DMS 273 treated with DMSO at 0.1 percent for 48 hours (cell line): ENCODE measurements around the gene PEAK3.

Experiments used
- DNase-seq: peaks from one replicate; lab custom pipeline; 2025; lab: John Stamatoyannopoulos, UW

Gene PEAK3

DNA sequence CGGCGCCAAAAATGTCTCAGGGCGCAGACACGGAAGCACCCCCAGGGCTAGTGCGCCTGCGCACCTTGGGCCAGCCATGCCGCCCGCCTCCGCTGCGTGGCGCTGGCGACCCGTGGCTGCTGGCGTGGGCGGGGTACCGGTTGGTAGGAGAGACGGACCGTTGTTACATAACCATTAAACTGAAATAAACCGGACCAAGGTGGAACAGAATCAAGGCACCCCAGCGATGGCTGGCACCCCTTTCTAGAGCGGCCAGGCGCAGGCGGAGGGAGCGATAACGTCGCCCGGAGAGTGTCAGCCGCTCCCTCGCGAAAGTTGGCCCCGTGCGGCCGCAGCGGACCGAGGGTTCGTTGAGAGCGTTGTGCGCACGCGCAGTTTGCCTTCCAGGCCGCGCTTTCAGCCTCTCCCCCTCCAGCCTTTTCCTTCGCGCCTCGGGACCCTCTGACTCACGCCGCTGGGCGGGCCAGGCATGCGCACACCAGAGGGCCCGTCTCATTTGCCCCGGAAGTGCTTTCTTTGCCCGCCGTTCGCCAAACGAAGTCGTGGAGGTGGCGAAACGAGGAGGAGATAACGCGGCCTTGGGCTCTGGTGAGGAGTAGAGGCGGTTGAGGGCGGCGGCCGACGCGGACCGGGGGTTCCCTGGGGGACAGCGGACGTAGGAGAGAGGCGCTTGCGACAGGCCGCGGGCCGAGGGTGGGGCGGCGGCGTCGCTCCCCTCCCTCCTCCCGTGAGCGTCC lies 45.5 kb downstream of the PEAK3 start, which contains the start of the genes PLEKHJ1 and SF3A2:
Gene PLEKHJ1 (minus strand): TSS at position 16 of the 737 bp plus-strand sequence. CDS start 81 bp downstream, outside the sequence.
Gene SF3A2 (plus strand): TSS at position 511 of the 737 bp plus-strand sequence. CDS start 6,595 bp downstream, outside the sequence.
- DNase-seq: peak; percentile 96

DNA sequence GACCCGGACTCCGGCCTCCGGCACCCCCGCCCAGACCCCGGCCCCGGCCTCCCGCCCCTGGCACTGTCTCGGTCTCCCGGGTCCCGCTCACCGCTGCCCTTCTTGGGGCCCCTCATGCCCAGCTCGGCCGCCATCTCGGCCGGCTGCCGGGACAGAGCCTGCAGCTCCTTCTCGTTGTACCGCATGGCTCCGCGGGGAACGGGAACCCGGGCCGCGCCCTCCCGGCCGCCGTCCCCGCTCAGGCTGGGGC lies 46.0 kb downstream of the PEAK3 start:
- DNase-seq: no peak

DNA sequence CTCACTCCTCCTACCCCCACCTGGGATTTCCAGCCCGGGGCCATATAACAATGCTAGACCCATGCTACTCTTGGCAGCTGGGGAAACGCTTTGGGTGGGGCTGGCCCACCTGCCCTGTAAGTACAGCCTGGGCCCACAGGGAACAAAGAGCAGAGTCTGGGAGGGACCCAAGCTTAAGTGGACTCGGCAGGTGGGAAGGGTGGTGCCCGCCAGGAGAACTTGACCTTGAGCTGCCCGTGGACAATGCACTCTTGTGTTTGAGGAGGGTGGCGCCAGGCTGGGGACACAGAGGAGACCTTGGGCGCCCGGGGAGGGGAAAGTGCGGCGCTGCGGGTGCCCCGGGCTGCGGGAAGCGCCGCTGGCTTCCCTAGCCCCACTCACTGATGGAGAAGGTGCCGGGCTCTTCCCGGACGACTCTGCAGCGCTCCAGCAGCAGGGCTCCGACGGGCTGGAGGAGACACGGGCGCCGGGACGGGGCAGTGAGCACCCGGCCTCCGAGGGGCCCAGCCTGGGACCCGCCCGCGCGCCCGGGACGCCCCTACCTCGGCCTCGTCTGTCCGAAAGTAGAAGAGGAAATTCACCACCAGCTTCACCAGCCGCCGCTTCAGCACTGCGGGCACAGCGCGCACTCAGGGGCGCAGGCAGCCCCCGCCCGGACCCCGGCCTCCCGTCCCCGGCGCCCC lies 46.5 kb downstream of the PEAK3 start:
- DNase-seq: no peak

DNA sequence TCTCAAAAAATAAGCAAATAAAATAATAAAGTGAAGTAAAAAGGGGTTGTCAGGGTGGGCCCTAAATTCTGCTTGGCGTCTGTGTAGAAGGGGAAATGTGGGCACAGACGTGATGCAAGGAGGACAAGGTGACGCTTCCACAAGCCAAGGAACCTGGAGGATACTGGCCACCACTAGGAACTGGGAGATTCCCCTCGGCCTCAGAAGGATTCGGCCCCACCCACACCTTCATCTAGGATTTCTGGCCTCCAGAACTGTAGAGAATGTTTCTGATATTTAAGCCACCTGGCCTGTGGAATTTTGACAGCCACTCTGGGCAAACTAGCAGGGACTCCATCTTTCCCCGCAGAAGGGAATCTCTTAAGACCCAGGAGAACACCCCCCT lies 47.0 kb downstream of the PEAK3 start:
- no peak for DNase-seq

DNA sequence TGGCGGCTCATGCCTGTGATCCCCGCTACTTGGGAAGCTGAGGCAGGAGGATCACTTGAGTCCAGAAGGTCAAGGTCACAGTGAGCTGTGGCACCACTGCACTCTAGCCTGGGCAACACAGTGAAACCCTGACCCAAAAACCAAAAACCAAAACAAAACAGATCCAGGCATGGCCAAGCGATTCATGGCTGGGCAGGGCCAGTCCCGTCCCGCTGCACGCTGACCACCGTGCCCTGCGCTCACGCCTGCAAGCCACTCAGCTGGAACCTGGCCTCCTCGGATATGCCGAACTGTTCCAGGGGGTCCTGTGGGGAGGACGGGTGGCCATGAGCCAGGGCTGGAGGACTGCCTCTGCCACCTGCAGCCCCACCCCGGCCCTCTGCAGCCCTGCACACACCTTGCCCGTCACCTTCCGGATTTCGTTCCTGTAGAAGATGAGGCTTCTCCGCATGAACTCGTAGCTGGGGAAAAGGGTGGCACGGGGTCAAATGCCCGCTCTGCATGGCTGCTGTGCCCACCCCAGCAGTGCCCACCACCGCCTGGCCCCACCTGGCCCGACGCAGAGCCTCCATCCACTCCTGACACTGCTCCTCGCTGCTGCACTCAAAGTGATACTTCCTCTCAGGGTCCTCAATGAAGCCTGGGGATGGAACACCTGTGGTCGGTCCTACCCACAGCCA lies 48.2 kb downstream of the PEAK3 start:
- no peak for DNase-seq

DNA sequence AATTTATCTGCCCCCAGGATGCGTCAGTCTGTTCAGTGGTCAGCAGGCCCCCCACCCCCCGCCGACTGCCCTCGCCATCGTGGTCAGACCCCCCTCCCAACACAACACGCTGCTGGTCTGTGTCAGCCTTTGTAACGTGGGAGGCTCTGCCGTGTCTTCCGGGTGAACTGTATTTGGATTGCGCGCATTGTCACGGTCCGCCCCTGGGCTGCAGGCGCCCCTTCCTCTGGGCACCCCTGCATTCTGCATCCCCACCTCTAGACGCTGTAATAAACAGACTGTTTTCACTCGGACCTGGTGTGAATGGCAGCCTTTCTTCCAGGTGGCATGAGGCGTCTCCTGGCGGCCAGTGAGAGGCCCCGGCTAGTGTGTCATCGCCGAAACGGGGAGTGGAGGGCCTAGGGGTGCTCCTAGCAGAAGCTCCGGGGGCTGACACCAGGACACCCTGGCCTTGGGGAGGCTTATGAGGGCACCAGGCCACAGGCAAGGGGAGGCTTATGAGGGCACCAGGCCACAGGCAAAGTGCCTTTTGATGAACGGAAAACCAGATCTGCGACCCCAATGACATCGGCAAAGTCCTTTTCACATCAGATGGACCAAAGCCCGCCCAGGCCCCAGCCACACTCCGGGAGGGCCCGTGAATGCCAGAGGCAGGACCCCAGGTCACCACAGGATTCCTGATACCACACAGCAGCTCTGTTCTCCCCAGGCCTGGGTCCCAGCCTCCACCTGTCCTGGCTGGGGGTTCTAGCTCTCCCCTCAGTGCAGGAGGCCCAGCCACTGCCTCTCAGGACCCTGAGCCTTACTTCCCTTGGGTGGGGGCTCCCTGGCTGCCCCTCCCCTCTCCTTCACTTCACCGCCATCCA lies 49.5 kb downstream of the PEAK3 start:
- no peak for DNase-seq

DNA sequence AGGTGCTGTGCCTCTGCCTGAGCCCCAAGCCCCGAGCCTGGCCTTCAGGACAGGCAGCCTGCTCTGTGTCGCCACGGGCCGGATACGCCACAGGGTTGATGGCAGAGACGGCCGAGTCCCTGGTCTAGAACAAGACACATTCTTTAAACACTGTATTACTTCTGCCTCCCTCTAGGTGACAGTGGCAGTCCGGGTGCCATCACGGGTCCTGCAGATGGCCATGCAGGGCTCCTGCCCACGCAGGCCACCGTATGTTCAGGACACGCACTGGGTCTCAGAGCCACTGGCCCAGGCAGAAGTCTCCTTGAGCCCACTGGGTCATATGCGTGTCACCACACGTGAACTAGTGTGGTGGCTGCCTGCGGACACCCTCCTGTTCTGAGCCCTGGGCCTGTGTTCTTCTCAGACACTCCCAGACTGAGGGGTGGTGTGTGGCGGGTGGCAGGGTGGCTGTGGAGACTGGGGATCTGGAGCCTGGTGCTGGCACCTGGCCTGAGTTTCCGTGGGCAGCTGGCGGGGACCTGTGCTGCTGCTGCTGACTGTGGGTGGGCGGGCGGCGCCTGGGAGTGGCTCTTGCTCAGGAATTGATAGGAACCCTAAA lies 50.3 kb downstream of the PEAK3 start:
- DNase-seq: no peak

DNA sequence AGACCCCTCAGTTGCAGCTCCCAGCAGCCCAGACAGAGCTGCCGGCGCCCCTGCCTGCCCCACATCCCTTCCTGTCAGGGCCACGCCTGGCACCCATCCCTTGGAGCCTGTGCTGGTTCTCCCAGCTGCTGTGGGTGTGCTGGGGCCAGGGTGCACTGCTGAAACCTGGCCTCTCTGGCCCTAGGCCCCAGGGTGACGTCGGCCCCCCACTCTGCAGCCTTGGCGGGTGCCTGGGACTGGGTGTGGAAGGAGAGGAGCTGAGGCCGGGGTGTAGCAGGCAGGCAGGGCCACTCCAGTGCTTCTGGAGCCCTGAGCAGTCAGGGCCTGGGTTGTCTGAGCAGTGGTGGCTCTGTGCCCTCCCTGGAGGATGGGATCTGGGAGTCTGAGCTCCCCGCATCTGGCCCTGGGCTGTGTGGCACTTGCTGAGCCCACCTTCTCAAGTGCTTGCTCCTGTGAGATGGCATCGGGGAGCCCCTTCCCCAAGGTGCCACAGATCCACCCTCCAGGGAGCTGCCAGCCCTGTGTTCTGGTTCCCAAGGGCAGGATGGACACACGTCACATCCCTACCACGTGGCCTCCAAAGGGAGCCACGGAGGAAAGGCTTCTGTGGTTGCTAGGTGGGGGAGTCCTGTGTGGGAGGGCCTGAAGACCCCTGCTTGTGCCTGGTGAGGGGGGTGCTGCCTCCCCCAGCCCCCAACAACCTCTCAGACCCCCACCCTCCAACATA lies 51.0 kb downstream of the PEAK3 start:
- no peak for DNase-seq

DNA sequence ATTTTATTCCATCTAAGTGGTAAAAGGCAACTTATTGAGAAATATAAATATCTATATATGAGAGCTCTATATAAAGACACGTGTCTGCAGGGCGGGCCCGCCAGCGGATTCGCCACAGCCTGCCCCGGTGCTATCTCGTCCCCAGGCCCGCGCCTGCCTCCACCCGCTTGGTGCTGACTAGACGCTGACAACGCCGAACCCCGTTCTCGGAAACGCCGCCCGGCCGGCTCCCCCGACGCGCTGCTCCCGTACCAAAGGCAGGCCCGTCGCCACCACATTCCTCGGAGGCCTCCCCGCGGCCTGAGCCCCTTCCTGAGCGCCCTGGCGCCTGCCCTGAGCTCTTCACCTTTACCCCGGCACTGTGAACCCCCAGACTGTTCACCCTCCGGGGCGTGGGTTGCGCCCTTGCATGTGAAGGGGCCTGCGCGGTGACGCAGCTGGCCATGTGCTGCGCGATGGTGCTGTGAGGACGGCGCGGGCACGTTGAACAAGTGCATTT lies 51.9 kb downstream of the PEAK3 start:
- DNase-seq: no peak

DNA sequence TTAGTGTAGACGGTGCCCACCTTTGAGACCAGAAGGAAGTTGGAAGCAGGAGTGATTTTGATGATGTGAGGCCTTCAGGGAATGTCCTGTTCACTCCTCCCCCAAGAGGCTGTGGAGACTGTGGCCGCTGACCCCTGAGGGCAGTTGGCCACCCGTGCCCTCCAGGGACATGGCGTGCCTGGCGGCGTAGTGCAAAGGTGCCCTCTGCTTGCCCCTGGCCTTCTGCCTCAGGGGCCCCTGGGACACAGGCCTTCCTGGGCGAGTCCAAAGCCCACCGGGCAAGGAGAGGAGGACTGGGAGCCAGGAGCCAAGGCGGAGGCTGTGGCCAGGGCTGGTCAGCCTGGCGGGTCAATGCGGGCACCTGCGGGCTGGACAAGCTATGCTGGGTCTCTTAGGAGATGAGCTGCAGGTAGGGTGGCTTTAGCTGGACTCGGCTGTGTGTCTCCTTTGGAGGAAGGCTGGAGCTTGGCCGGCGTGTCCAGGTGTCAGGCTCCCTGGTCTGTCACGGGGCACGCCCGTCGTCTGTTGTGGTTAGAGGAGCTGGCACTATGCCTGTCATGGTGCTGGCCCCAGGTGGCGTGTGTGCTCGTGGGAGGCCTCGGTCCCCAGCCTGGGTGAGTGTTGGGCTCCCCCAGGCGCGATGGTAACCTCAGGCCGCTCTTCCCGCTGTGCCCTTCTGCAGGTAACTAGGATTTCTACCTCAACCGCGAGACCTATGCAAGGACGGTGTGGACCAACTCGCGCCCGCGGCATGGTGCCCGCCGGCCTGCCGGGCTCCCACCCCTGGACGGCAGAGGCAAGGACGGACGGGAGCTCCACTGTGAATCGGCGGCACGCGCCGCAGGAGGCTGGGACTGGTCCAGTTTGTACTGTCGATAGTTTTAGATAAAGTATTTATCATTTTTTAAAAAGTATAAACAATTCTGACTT lies 52.6 kb downstream of the PEAK3 start:
- DNase-seq: no peak

DNA sequence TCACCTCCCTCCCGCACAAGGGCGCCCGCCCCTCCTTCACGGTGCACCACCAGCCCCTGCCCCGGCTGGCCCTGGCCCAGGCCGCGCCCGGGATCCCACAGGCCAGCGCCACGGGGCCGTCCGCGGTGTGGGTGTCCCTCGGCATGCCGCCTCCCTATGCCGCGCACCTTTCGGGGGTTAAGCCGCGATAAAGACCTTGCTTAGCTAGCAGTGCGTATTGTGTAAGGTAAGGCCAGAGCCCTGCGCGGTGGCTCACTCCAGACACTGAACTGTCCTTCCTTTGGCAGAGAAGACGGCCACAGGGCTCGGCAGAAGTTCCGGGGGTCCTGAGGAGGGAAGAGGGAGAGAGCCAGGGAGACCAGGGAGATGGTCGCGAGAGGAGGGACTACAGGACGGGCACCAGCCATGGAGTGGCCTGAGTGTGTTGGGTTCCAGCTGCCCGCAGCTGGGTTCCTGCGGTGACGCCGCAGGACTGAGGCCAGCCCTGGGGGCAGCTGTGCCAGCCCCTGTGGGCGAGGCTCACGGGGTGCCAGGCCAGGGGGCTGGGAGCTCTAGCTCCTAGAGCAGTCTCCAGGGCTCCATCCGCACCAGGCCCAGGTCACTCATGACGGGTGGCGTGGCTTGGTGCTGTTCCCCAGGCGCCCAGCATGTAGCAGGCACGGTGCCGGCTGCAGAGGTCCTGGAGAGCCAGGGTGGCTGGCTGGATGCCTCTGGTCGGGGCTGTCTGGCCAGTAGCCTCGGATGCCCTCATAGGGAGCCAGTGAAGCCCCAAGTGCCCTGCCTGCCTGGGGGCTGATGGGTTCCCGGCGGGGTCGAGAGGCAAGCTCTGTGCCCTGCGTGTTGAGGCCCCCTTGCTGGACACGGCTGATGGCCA lies 53.6 kb downstream of the PEAK3 start:
- no peak for DNase-seq

DNA sequence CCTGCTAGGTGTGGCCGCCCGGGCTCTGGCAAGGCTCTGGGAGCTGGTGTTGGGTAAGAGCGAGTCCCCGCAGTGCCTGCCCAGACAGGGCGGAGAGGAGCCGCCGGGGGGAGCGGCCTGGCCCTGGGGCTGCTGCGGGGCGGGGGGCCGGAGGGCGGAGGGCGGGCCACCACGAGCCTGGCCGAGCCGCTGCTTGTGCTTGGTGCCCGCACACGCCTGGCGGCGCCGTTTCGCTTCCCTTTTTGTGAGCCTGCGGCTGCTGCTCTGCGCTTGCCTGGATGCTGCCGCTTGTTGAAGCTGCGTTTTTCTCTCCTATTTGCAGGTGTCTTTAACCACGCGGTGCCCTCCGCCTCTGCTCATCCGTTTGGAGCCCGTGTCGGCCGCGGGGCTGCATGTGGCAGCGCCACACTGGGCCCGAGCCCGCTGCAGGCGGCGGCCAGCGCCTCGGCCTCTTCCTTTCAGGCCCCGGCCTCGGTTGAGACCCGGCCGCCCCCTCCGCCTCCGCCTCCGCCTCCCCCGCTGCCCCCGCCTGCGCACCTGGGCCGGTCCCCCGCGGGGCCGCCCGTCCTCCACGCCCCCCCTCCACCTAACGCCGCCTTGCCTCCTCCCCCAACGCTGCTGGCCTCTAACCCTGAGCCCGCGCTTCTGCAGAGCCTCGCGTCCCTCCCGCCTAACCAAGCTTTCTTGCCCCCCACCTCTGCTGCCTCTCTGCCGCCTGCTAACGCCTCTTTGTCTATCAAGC lies 54.4 kb downstream of the PEAK3 start:
- no peak for DNase-seq

DNA sequence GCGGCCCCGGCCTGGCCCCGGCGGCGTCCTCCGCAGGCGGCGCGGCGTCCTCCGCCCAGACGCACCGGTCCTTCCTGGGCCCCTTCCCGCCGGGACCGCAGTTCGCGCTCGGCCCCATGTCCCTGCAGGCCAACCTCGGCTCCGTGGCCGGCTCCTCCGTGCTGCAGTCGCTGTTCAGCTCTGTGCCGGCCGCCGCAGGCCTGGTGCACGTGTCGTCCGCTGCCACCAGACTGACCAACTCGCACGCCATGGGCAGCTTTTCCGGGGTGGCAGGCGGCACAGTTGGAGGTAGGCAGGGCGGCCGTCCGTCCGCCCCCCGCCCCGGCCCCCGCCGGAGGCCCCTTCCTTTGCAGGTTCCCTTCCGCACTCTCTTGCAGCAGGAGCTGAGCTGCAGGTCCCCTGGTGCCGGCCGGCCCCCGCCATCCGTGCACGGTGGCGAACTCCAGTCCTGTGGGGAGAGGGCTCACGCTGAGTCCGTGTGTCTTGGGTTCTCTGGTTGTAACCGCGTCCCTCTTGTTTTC lies 55.1 kb downstream of the PEAK3 start:
- no peak for DNase-seq

DNA sequence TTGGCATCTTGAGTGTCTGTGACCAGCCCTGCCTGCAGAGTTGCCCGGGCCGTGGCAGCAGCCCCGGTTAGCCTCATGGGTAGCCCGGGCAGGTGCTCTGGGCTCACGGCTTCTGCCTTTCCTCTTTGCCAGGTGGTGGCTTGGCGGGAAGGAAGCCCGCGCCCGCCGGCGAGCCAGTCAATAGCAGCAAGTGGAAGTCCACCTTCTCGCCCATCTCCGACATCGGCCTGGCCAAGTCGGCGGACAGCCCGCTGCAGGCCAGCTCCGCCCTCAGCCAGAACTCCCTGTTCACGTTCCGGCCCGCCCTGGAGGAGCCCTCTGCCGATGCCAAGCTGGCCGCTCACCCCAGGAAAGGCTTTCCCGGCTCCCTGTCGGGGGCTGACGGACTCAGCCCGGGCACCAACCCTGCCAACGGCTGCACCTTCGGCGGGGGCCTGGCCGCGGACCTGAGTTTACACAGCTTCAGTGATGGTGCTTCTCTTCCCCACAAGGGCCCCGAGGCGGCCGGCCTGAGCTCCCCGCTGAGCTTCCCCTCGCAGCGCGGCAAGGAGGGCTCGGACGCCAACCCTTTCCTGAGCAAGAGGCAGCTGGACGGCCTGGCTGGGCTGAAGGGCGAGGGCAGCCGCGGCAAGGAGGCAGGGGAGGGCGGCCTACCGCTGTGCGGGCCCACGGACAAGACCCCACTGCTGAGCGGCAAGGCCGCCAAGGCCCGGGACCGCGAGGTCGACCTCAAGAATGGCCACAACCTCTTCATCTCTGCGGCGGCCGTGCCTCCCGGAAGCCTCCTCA lies 55.7 kb downstream of the PEAK3 start:
- no peak for DNase-seq

DNA sequence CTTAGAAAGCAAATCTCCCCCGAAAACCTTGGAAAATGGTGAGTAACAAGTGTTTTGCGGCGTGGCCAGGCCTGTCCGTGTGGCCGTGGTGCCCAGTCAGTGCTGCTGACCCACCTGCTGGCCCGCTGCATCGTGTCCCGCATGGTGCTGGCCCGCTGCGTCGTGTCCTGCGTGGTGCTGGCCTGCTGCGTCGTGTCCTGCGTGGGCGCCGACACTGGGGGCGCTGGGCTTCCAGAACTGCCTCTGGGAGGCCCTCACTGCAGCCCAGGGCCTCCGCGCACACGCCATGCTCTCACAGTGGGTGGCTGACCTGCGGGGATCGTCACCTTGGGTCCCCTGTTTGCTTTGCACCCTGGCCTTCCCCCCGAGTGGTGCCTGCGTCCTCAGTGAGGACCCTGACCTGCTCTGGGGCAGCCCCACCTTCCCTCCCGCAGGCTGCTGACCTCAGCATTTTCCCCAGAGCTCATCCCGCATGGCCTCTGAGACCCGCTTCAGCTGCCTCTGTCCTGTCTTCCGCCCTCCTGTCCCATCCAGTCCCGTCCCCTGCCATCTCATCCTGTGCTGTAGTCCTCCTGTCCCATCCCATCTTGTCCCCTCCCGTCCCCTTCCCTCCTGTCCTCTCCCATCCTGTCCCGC lies 56.4 kb downstream of the PEAK3 start:
- DNase-seq: no peak

DNA sequence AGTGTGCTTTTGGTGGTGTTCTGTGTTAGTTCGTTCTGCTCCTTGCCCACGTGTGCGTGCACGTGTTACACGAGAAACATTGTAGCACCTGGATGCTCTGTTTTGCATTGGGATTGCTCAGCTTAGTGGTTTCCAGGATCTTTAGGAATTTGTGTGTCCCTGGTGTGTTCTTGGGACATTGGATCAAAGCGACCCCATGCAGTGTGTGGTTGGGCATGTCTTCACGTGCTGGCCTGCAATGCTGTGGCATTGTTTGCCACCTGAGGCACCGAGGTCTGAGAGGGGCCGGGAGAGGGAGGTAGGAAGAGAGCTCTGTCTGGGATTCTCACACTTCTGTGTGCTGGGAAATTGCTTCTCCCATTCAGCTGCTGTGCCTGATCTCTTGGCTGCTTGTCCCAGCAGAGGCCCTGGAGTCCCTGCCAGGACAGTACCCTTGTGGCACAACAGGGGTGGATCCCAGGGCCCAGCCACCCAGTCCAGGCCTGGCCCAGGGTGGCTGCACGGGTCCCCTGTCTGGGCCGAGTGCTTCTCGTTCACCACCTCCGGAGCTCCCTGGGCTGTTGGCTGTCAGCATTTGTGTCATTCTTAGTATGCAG lies 57.1 kb downstream of the PEAK3 start:
- DNase-seq: no peak
